Measurements from ENCODE around the gene SPATA18. TPM values are rescaled to one million over a fixed set of nuclear protein-coding genes. Genes with fewer than 3 reads are reported as not detected.

SPATA18 gene
- total and polyA plus RNA-seq, 10 donors = 0.18 to 3.3 (median 0.68) TPM

GRCh38 chr4:52037689-52038102, 13.4 kb upstream of the SPATA18 start:
- Histone ChIP-seq H3K4me1 (peaks cover 0 to 28% (median 13%) of the 10 kb centered on the region in 6 donors), H3K27ac (peak overlapping the region in 7 of 8 donors; percentile 53 to 79 (median 69)), H3K27me3 (replicated peaks in 1 of 7) (peaks cover 0 to 25% (median 0%) of the 10 kb centered on the region in 7 donors), H3K36me3 (no peaks in the 10 kb centered on the region), H3K9me3 (no peaks in the 10 kb centered on the region), H3K4me3 (peak overlapping the region; percentile 61 to 87 (median 75))
- no peak for TF ChIP-seq POLR2A (IDR thresholded peaks at IDR 0.05)
- TF ChIP-seq POLR2AphosphoS5 (IDR thresholded peaks at IDR 0.05) = no peak
- no peak for TF ChIP-seq CTCF (IDR thresholded peaks at IDR 0.05 in 8 of 11, conservative IDR thresholded peaks at IDR 0.05 in 3 of 11)
- no peak for DNase-seq
- 1 to 2% (median 2%) methylated on average over 10 to 25 of the region's 25 CpGs for WGBS, 5 donors
- intact Hi-C loops (cut with DNase I; ENCODE audit: low total_unique reads) = no loop called here

- Histone ChIP-seq H3K4me3 (peak within 1 kb of the TSS; percentile 61 to 87 (median 75)), H3K27me3 (replicated peaks in 1 of 7) (peaks cover 0 to 25% (median 0%) of the 10 kb centered on the region in 7 donors), H3K9me3 (no peaks in the 10 kb centered on the region), H3K36me3 (no peaks in the 10 kb centered on the region), H3K4me1 (peaks cover 0 to 28% (median 13%) of the 10 kb centered on the region in 6 donors), H3K27ac (peak within 1 kb of the TSS in 7 of 8 donors; percentile 53 to 79 (median 69))
- TF ChIP-seq POLR2AphosphoS5 (IDR thresholded peaks at IDR 0.05) (peak in 2 of 3 donors; percentile 29 to 56), POLR2A (IDR thresholded peaks at IDR 0.05) (no peak)
- intact Hi-C loops (cut with DNase I; ENCODE audit: low total_unique reads) = no loop called here
- peak; percentile 90 for DNase-seq
- 4 to 12% (median 9%) methylated on average over 18 to 70 of the region's 70 CpGs for WGBS, 5 donors
These were observed 12.8 kb upstream of the SPATA18 start, which contains the start of gene SGCB for GRCh38 chr4:52038103-52038912. Gene SGCB (minus strand): TSS chr4:52038299. CDS start chr4:52038259, 40 bp downstream.

- peaks cover 0 to 60% (median 11%) of the 10 kb centered on the region in 7 donors for H3K27me3 ChIP-seq (replicated peaks in 1 of 7)
- intact Hi-C loops (cut with DNase I; ENCODE audit: low total_unique reads) = no loop called here
These were observed 6.1 kb upstream of the SPATA18 start for GRCh38 chr4:52045028-52045427.

GRCh38 chr4:52049266-52049665, 1.8 kb upstream of the SPATA18 start:
- no peaks in the 10 kb centered on the region for H3K36me3 ChIP-seq
- no peaks in the 10 kb centered on the region for H3K9me3 ChIP-seq
- DNase-seq = no peak
- 77 to 90% (median 79%) methylated on average over 5 of the region's 5 CpGs for WGBS, 5 donors
- TF ChIP-seq CTCF (IDR thresholded peaks at IDR 0.05 in 8 of 11, conservative IDR thresholded peaks at IDR 0.05 in 3 of 11) = no peak
- TF ChIP-seq POLR2A (IDR thresholded peaks at IDR 0.05) = no peak
- no peak for TF ChIP-seq POLR2AphosphoS5 (IDR thresholded peaks at IDR 0.05)
- H3K27me3 ChIP-seq (replicated peaks in 1 of 7) = peaks cover 0 to 93% (median 23%) of the 10 kb centered on the region in 7 donors
- no peak overlapping the region for H3K4me3 ChIP-seq
- intact Hi-C loops (cut with DNase I; ENCODE audit: low total_unique reads) = no loop called here
- H3K4me1 ChIP-seq = peaks cover 4 to 23% (median 21%) of the 10 kb centered on the region in 6 donors
- H3K27ac ChIP-seq = no peak overlapping the region

More at GRCh38 chr4:52045028-52045427, 6.1 kb upstream of the SPATA18 start:
- TF ChIP-seq POLR2AphosphoS5 (IDR thresholded peaks at IDR 0.05) = no peak
- no peak for TF ChIP-seq CTCF (IDR thresholded peaks at IDR 0.05 in 8 of 11, conservative IDR thresholded peaks at IDR 0.05 in 3 of 11)
- TF ChIP-seq POLR2A (IDR thresholded peaks at IDR 0.05) = no peak
- WGBS, 5 donors = 86 to 97% (median 95%) methylated on average over 1 of the region's 1 CpG
- Histone ChIP-seq H3K4me3 (no peak overlapping the region), H3K27ac (no peak overlapping the region), H3K9me3 (no peaks in the 10 kb centered on the region), H3K36me3 (no peaks in the 10 kb centered on the region), H3K4me1 (no peaks in the 10 kb centered on the region)
- DNase-seq = no peak

Data from spleen (tissue), 11 donors.